COR-L47 (cell line): ENCODE results near the gene C3.

Experiments used
- DNase-seq: peaks from one replicate; lab custom pipeline; 2025; lab: John Stamatoyannopoulos, UW

Gene C3

GRCh38 chr19:6730941-6731670 is 10.7 kb upstream of the C3 start:
- DNase-seq, result no peak

- no peak for DNase-seq
Observed at GRCh38 chr19:6730153-6730804, 9.8 kb upstream of the C3 start.

GRCh38 chr19:6729573-6730152 is 9.2 kb upstream of the C3 start:
- no peak for DNase-seq

GRCh38 chr19:6728346-6728745 is 7.9 kb upstream of the C3 start:
- no peak for DNase-seq

- no peak for DNase-seq
Observed at GRCh38 chr19:6725513-6726231, 5.2 kb upstream of the C3 start.

- no peak for DNase-seq
Observed at GRCh38 chr19:6724631-6725492, 4.4 kb upstream of the C3 start.

GRCh38 chr19:6723738-6724137 is 3.3 kb upstream of the C3 start:
- no peak for DNase-seq

- no peak for DNase-seq
Observed at GRCh38 chr19:6723108-6723618, 2.7 kb upstream of the C3 start.

GRCh38 chr19:6721773-6722172 is 1.3 kb upstream of the C3 start:
- DNase-seq, result no peak

GRCh38 chr19:6721138-6721474 is 656 bp upstream of the C3 start:
- no peak for DNase-seq

- no peak for DNase-seq
Observed at GRCh38 chr19:6719992-6720368, 470 bp downstream of the C3 start.

- no peak for DNase-seq
Observed at GRCh38 chr19:6719540-6719861, 949 bp downstream of the C3 start.

- DNase-seq, result no peak
Observed at GRCh38 chr19:6718741-6719539, 1.5 kb downstream of the C3 start.

GRCh38 chr19:6718111-6718740 is 2.2 kb downstream of the C3 start:
- DNase-seq, result no peak

- DNase-seq, result no peak
Observed at GRCh38 chr19:6717441-6717971, 2.9 kb downstream of the C3 start.

- DNase-seq, result no peak
Observed at GRCh38 chr19:6717036-6717435, 3.4 kb downstream of the C3 start.

- no peak for DNase-seq
Observed at GRCh38 chr19:6716610-6716970, 3.9 kb downstream of the C3 start.

GRCh38 chr19:6714749-6715555 is 5.5 kb downstream of the C3 start:
- no peak for DNase-seq
